SK-N-SH (cell line): ENCODE measurements around the gene ROBO3. TPM values are rescaled to one million over a fixed set of nuclear protein-coding genes. Genes with fewer than 3 reads are reported as not detected.

ENCODE experiments used
- CTCF ChIA-PET: fragments of 300-600, 350-600 bp; formaldehyde crosslinking; extraction: SDS; loops from one replicate; lab custom pipeline; 2021; lab: Yijun Ruan, JAX
- POLR2A ChIA-PET: fragments of 350-600 bp; sonication (Branson Sonifier 250); formaldehyde crosslinking; extraction: SDS; loops from one replicate; lab custom pipeline; 2020; ENCODE audit warnings: antibody characterized with exemption, inconsistent platforms; lab: Yijun Ruan, JAX
- DNase-seq: peaks from one replicate; pipeline ENCODE4 v3.0.0; 2012
- H2AFZ ChIP-seq: fragments of 200-600 bp; sonication (generic); 2 replicates; pipeline ENCODE4 v1.8.1; 2016; ENCODE audit warnings: antibody characterized with exemption, mild to moderate bottlenecking, low read depth
- H3F3A ChIP-seq: fragments of 200-600 bp; sonication (generic); replicated peaks from 2 replicates; pipeline ENCODE3; 2016; ENCODE audit warnings: antibody characterized with exemption, mild to moderate bottlenecking; ENCODE audit not compliant: insufficient read depth
- H3K27ac ChIP-seq, 2 experiments: fragments of 200-500 bp in 1 of 2; fragments of 200-600 bp in 1 of 2; sonication (Bioruptor generic) in 1 of 2; sonication (generic), shearing (Covaris generic) in 1 of 2; 2 replicates each; pipeline versions ENCODE4 v1.5.1 to v1.6.1; 2014 to 2016; ENCODE audit warnings: low read depth in 2 of 2, inconsistent platforms in 1 of 2, low read length in 1 of 2, mild to moderate bottlenecking in 1 of 2, mixed read lengths in 1 of 2
- H3K27me3 ChIP-seq: fragments of 200-600 bp; sonication (generic), shearing (Covaris generic); 2 replicates; pipeline ENCODE4 v1.6.1; 2016; ENCODE audit warnings: mixed run types; ENCODE audit not compliant: insufficient read depth
- H3K36me3 ChIP-seq, 2 experiments: fragments of 200-500 bp in 1 of 2; fragments of 200-600 bp in 1 of 2; sonication (Bioruptor generic) in 1 of 2; sonication (generic) in 1 of 2; replicated peaks in 1 of 2; 2 replicates each; pipeline versions ENCODE3 to v1.5.1; 2014 to 2016; ENCODE audit warnings: low read length in 1 of 2, mild to moderate bottlenecking in 1 of 2; ENCODE audit not compliant: insufficient read depth in 2 of 2, control insufficient read depth in 1 of 2
- H3K4me1 ChIP-seq, 2 experiments: fragments of 200-500 bp in 1 of 2; fragments of 200-600 bp in 1 of 2; sonication (Bioruptor generic) in 1 of 2; sonication (generic), shearing (Covaris generic) in 1 of 2; 2 replicates each; pipeline versions ENCODE4 v1.5.1 to v1.6.1; 2014 to 2016; ENCODE audit warnings: low read depth in 1 of 2, low read length in 1 of 2, mixed run types in 1 of 2; ENCODE audit not compliant: insufficient read depth in 2 of 2, control insufficient read depth in 1 of 2
- H3K4me2 ChIP-seq: fragments of 200-600 bp; sonication (generic), shearing (Covaris generic); 2 replicates; pipeline ENCODE4 v1.6.1; 2017; ENCODE audit warnings: mixed run types
- H3K4me3 ChIP-seq, 2 experiments: fragments of 200-500 bp in 1 of 2; fragments of 200-600 bp in 1 of 2; sonication (Bioruptor generic) in 1 of 2; sonication (generic), shearing (Covaris generic) in 1 of 2; 2 replicates each; pipeline versions ENCODE4 v1.5.1 to v1.8.1; 2014 to 2016; ENCODE audit warnings: low read depth in 2 of 2, inconsistent platforms in 1 of 2, low read length in 1 of 2, mild to moderate bottlenecking in 1 of 2, mixed read lengths in 1 of 2, moderate library complexity in 1 of 2
- H3K79me2 ChIP-seq: fragments of 200-600 bp; sonication (generic); 2 replicates; pipeline ENCODE4 v1.8.1; 2017; ENCODE audit warnings: mild to moderate bottlenecking; ENCODE audit not compliant: insufficient read depth
- H3K9ac ChIP-seq: fragments of 200-600 bp; sonication (generic); 2 replicates; pipeline ENCODE4 v1.6.1; 2017; ENCODE audit warnings: mixed run types
- H3K9me2 ChIP-seq: fragments of 200-600 bp; sonication (generic); 2 replicates; pipeline ENCODE4 v1.6.1; 2017; ENCODE audit warnings: mixed run types
- H3K9me3 ChIP-seq: fragments of 200-600 bp; sonication (generic); 2 replicates; pipeline ENCODE4 v1.6.1; 2017; ENCODE audit warnings: mixed run types, mild to moderate bottlenecking, moderate library complexity
- H4K20me1 ChIP-seq: fragments of 200-600 bp; sonication (generic); 2 replicates; pipeline ENCODE4 v1.6.1; 2017; ENCODE audit warnings: mild to moderate bottlenecking, mixed run types; ENCODE audit not compliant: insufficient read depth
- ELF1 ChIP-seq: IDR thresholded peaks from 2 replicates; pipeline ENCODE4 v1.4.0; 2012
- FOXM1 ChIP-seq: IDR thresholded peaks from 2 replicates; pipeline ENCODE4 v1.4.0; 2012; ENCODE audit warnings: low read depth, mild to moderate bottlenecking
- GABPA ChIP-seq: IDR thresholded peaks from 2 replicates; pipeline ENCODE4 v1.4.0; 2012; ENCODE audit warnings: low read depth, mild to moderate bottlenecking
- JUND ChIP-seq: IDR thresholded peaks from 2 replicates; pipeline ENCODE4 v1.4.0; 2012
- MEF2A ChIP-seq: IDR thresholded peaks from 2 replicates; pipeline ENCODE4 v1.4.0; 2012; ENCODE audit warnings: low read depth, borderline replicate concordance
- NFIC ChIP-seq: IDR thresholded peaks from 2 replicates; pipeline ENCODE4 v1.4.0; 2012; ENCODE audit warnings: borderline replicate concordance
- POLR2AphosphoS5 ChIP-seq: IDR thresholded peaks from 2 replicates; pipeline ENCODE4 v1.6.1; 2012; ENCODE audit warnings: low read depth, low read length
- RAD21 ChIP-seq: IDR thresholded peaks from 2 replicates; pipeline ENCODE4 v1.6.1; 2012; ENCODE audit warnings: mild to moderate bottlenecking, low read length
- RFX5 ChIP-seq: IDR thresholded peaks from 2 replicates; pipeline ENCODE4 v1.6.1; 2012; ENCODE audit warnings: mild to moderate bottlenecking, improper control_type of control experiment, low read length
- SIN3A ChIP-seq: IDR thresholded peaks from 2 replicates; pipeline ENCODE4 v1.6.1; 2012; ENCODE audit warnings: low read depth, mild to moderate bottlenecking, low read length, moderate library complexity, borderline replicate concordance
- TCF12 ChIP-seq: IDR thresholded peaks from 2 replicates; pipeline ENCODE4 v1.4.0; 2012
- WGBS: methylation state at CpG from one replicate; pipeline ENCODE4 v1.1.6; 2017; ENCODE audit warnings: low lambda C conversion rate; 5-methylcytosine and 5-hydroxymethylcytosine counted together
- polyA plus RNA-seq, 3 experiments: library from polyadenylated mRNA; depleted of rRNA; stranded (reverse); fragments of >200 nt; gene quantifications; 2 replicates each; pipeline ENCODE4 v1.2.3, GENCODE V29; 2012
- TF ChIP-seq, protein P1 (sequence below): fragments of 150-350 bp; IDR thresholded peaks from 2 replicates; pipeline ENCODE4 v1.6.1; 2017; ENCODE audit warnings: antibody characterized with exemption, low read length, low read depth, borderline replicate concordance
- TF ChIP-seq, protein P2 (sequence below): IDR thresholded peaks from 2 replicates; pipeline ENCODE4 v1.4.0; 2012; ENCODE audit warnings: low read depth, borderline replicate concordance
- TF ChIP-seq, protein P3 (sequence below): fragments of 200-600 bp; sonication (generic); IDR thresholded peaks from 2 replicates; pipeline ENCODE4 v1.6.1; 2017; ENCODE audit warnings: antibody characterized with exemption, mild to moderate bottlenecking, moderate library complexity
- TF ChIP-seq, protein P4 (sequence below): IDR thresholded peaks from 2 replicates; pipeline ENCODE4; 2012
- TF ChIP-seq, protein P5 (sequence below): IDR thresholded peaks from 2 replicates; pipeline ENCODE4 v1.6.1; 2012; ENCODE audit warnings: mild to moderate bottlenecking, low read depth, low read length, moderate library complexity

The ROBO3 gene
- polyA plus RNA-seq, 1 of the 3 experiments (the other 2 are of a cell fraction): 59.8 TPM

DNA sequence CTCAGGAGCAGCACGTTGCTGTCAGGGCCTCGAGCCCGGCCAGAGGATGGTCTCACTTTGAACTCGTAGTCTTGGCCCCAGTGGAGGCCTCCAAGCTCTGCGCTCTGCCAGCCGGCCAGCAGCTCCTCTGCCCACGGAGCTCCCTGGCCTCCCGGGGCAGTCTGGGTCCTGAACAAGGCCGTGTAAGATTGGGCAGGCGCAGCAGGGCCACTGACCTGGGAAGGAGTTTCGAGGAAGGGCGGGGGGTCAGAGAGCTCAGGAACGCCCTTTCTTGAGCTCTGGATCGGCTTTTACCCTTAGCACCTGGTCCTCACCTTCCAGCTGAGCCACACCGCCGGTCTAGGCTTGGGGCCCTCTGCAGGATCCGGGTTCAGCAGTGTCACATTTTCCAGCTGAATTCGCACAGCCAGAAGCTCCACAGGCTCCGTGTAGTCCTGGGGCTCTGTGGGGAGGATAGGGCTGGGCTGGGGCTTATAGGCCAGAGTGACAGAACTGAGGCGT lies 30.3 kb downstream of the ROBO3 start:
- no peaks in the 10 kb centered on the region for H3K9me3 ChIP-seq
- peaks cover 4 to 34% of the 10 kb centered on the region in 2 experiments; a peak in 3 of 4 replicates for H3K4me1 ChIP-seq
- no peak overlapping the region for H2AFZ ChIP-seq
- POLR2A ChIA-PET: interaction anchor here (1.0 kb wide), 1 partner anchor 19 kb away, joined by 3 read pairs; no protein-coding TSS in a partner anchor
- H3K36me3 ChIP-seq: no peaks in the 10 kb centered on the region
- peak; percentile 6 for DNase-seq
- no peak overlapping the region for H3K4me3 ChIP-seq
- H3K4me2 ChIP-seq: no peak overlapping the region
- no peaks in the 10 kb centered on the region for H3K79me2 ChIP-seq
- peaks cover 30% of the 10 kb centered on the region for H3F3A ChIP-seq
- H3K9ac ChIP-seq: no peak overlapping the region
- TF ChIP-seq, protein P1, sequence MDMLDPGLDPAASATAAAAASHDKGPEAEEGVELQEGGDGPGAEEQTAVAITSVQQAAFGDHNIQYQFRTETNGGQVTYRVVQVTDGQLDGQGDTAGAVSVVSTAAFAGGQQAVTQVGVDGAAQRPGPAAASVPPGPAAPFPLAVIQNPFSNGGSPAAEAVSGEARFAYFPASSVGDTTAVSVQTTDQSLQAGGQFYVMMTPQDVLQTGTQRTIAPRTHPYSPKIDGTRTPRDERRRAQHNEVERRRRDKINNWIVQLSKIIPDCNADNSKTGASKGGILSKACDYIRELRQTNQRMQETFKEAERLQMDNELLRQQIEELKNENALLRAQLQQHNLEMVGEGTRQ: no peak
- TF ChIP-seq ELF1: no peak
- TF ChIP-seq TCF12: no peak
- no peak for TF ChIP-seq MEF2A
- no peak for TF ChIP-seq JUND
- TF ChIP-seq, protein P2, sequence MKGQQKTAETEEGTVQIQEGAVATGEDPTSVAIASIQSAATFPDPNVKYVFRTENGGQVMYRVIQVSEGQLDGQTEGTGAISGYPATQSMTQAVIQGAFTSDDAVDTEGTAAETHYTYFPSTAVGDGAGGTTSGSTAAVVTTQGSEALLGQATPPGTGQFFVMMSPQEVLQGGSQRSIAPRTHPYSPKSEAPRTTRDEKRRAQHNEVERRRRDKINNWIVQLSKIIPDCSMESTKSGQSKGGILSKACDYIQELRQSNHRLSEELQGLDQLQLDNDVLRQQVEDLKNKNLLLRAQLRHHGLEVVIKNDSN: no peak
- no peak for TF ChIP-seq FOXM1
- TF ChIP-seq NFIC: no peak
- TF ChIP-seq, protein P3, sequence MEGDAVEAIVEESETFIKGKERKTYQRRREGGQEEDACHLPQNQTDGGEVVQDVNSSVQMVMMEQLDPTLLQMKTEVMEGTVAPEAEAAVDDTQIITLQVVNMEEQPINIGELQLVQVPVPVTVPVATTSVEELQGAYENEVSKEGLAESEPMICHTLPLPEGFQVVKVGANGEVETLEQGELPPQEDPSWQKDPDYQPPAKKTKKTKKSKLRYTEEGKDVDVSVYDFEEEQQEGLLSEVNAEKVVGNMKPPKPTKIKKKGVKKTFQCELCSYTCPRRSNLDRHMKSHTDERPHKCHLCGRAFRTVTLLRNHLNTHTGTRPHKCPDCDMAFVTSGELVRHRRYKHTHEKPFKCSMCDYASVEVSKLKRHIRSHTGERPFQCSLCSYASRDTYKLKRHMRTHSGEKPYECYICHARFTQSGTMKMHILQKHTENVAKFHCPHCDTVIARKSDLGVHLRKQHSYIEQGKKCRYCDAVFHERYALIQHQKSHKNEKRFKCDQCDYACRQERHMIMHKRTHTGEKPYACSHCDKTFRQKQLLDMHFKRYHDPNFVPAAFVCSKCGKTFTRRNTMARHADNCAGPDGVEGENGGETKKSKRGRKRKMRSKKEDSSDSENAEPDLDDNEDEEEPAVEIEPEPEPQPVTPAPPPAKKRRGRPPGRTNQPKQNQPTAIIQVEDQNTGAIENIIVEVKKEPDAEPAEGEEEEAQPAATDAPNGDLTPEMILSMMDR: no peak
- TF ChIP-seq, protein P4, sequence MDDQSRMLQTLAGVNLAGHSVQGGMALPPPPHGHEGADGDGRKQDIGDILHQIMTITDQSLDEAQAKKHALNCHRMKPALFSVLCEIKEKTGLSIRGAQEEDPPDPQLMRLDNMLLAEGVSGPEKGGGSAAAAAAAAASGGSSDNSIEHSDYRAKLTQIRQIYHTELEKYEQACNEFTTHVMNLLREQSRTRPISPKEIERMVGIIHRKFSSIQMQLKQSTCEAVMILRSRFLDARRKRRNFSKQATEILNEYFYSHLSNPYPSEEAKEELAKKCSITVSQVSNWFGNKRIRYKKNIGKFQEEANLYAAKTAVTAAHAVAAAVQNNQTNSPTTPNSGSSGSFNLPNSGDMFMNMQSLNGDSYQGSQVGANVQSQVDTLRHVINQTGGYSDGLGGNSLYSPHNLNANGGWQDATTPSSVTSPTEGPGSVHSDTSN: no peak
- TF ChIP-seq GABPA: no peak
- no peak for TF ChIP-seq RAD21
- TF ChIP-seq, all 33 proteins: peak for 0
- 100% methylated on average over 7 of the region's 20 CpGs for WGBS
- Histone ChIP-seq H4K20me1 (no peaks in the 10 kb centered on the region), H3K9me2 (no peaks in the 10 kb centered on the region), H3K27me3 (no peaks in the 10 kb centered on the region), H3K27ac (no peak overlapping the region)
- CTCF ChIA-PET: interaction anchor here (2.5 kb wide), 1 partner anchor 29 kb away, joined by 8 read pairs; the partner anchor contains the start of gene ROBO3

DNA sequence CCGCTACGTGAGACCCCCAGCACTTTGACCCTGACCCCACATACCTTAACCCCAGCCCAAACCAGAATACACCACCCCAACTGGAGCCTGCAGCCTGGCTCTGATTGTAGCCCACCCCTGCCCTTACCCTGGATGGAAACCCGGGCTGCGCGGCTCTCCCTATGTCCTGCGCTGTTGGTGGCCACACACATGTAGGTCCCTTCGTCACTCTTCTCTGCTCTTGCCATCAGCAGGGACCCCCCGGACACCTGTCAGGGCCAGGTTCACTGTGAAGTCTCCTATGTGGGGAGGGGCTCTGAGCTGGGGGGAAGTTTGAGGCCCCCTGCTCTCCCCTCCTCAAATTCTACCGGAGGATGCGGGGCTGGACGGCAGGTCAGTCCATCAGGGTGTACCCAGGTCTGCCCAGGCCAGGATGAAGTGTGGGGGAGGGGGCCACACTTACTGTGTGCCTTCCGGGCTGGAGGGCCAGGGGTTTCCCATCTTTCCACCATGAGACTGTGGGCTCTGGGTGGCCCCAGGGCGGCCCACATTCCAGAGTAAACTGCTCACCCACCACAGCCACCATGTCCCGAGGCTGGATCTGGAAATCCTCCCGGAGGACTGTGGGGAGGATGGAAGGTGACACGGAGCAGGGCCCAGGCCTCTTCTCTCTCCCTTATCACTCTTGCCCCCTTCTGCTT lies 31.0 kb downstream of the ROBO3 start:
- CTCF ChIA-PET: interaction anchor here (1.2 kb wide), 1 partner anchor 30 kb away, joined by 3 read pairs; no protein-coding TSS in a partner anchor
- TF ChIP-seq, protein P2: no peak
- no peak for TF ChIP-seq SIN3A
- TF ChIP-seq MEF2A: no peak
- TF ChIP-seq, protein P1: no peak
- TF ChIP-seq, protein P5, sequence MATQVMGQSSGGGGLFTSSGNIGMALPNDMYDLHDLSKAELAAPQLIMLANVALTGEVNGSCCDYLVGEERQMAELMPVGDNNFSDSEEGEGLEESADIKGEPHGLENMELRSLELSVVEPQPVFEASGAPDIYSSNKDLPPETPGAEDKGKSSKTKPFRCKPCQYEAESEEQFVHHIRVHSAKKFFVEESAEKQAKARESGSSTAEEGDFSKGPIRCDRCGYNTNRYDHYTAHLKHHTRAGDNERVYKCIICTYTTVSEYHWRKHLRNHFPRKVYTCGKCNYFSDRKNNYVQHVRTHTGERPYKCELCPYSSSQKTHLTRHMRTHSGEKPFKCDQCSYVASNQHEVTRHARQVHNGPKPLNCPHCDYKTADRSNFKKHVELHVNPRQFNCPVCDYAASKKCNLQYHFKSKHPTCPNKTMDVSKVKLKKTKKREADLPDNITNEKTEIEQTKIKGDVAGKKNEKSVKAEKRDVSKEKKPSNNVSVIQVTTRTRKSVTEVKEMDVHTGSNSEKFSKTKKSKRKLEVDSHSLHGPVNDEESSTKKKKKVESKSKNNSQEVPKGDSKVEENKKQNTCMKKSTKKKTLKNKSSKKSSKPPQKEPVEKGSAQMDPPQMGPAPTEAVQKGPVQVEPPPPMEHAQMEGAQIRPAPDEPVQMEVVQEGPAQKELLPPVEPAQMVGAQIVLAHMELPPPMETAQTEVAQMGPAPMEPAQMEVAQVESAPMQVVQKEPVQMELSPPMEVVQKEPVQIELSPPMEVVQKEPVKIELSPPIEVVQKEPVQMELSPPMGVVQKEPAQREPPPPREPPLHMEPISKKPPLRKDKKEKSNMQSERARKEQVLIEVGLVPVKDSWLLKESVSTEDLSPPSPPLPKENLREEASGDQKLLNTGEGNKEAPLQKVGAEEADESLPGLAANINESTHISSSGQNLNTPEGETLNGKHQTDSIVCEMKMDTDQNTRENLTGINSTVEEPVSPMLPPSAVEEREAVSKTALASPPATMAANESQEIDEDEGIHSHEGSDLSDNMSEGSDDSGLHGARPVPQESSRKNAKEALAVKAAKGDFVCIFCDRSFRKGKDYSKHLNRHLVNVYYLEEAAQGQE: no peak
- TF ChIP-seq RAD21: no peak
- no peak for TF ChIP-seq POLR2AphosphoS5
- no peak for TF ChIP-seq RFX5

More for the DNA sequence above, 31.0 kb downstream of the ROBO3 start:
- peaks cover 4 to 34% of the 10 kb centered on the region in 2 experiments; a peak in 3 of 4 replicates for H3K4me1 ChIP-seq
- H3K27ac ChIP-seq: no peak overlapping the region
- WGBS: 82% methylated on average over 7 of the region's 16 CpGs
- no peaks in the 10 kb centered on the region for H3K79me2 ChIP-seq
- H3K36me3 ChIP-seq: no peaks in the 10 kb centered on the region
- no peak overlapping the region for H3K4me3 ChIP-seq
- H3K9me3 ChIP-seq: no peaks in the 10 kb centered on the region
- H3K9ac ChIP-seq: no peak overlapping the region
- H3K9me2 ChIP-seq: no peaks in the 10 kb centered on the region
- POLR2A ChIA-PET: no interaction called here
- H3K27me3 ChIP-seq: no peaks in the 10 kb centered on the region
- peak; percentile 8 for DNase-seq
- H4K20me1 ChIP-seq: no peaks in the 10 kb centered on the region
- peaks cover 37% of the 10 kb centered on the region for H3F3A ChIP-seq
- H3K4me2 ChIP-seq: no peak overlapping the region
- H2AFZ ChIP-seq: no peak overlapping the region
